Measurements from ENCODE around the gene OR1L6.

OR1L6 gene

GRCh38 chr9:122742003-122742402 is at the start of gene OR1L6:
Gene OR1L6, plus strand, starts transcription at chr9:122742303. Its CDS starts 7,545 bp downstream, at chr9:122749848.
- DNase-seq = no peak

GRCh38 chr9:122695696-122696095 is 46.4 kb upstream of the OR1L6 start:
- DNase-seq = no peak

- DNase-seq = no peak
Observed at GRCh38 chr9:122718038-122718437, 24.1 kb upstream of the OR1L6 start.

GRCh38 chr9:122719218-122719617 is 22.9 kb upstream of the OR1L6 start:
- DNase-seq = no peak

- DNase-seq = no peak
Observed at GRCh38 chr9:122723690-122724089, 18.4 kb upstream of the OR1L6 start, which contains the start of gene OR1L4. Gene OR1L4, plus strand, starts transcription at chr9:122723990. Its CDS starts 0 bp downstream, at chr9:122723990.

- no peak for DNase-seq
Observed at GRCh38 chr9:122754825-122755224, 12.7 kb downstream of the OR1L6 start.

GRCh38 chr9:122767817-122768216 is 25.7 kb downstream of the OR1L6 start:
- DNase-seq = no peak

- DNase-seq = no peak
Observed at GRCh38 chr9:122777052-122777451, 34.9 kb downstream of the OR1L6 start.

- DNase-seq = no peak
Observed at GRCh38 chr9:122777935-122778627, 36.0 kb downstream of the OR1L6 start.

- no peak for DNase-seq
Observed at GRCh38 chr9:122779181-122779580, 37.1 kb downstream of the OR1L6 start.

- no peak for DNase-seq
Observed at GRCh38 chr9:122780026-122780425, 37.9 kb downstream of the OR1L6 start.

GRCh38 chr9:122781671-122782070 is 39.6 kb downstream of the OR1L6 start:
- no peak for DNase-seq

- no peak for DNase-seq
Observed at GRCh38 chr9:122785269-122785668, 43.2 kb downstream of the OR1L6 start.

- DNase-seq = no peak
Observed at GRCh38 chr9:122786338-122786737, 44.2 kb downstream of the OR1L6 start.

- DNase-seq = no peak
Observed at GRCh38 chr9:122788831-122789230, 46.7 kb downstream of the OR1L6 start, which contains the start of gene OR5C1. Gene OR5C1, plus strand, starts transcription at chr9:122788933. Its CDS starts 0 bp downstream, at chr9:122788933.

- DNase-seq = no peak
Observed at GRCh38 chr9:122789256-122790046, 47.3 kb downstream of the OR1L6 start.

- DNase-seq = no peak
Observed at GRCh38 chr9:122791872-122792669, 50.0 kb downstream of the OR1L6 start.

GRCh38 chr9:122797316-122798063 is 55.4 kb downstream of the OR1L6 start:
- no peak for DNase-seq

Data from hippocampal formation (tissue), 2 donors.